Stimulated activated CD4-positive, alpha-beta T cell treated with anti-CD3 and anti-CD28 coated beads, Interleukin-4, amount 100 ng/mL, for 1 hour (primary cell): Measurements from ENCODE around the gene TRIM71.
"Not testable (repeated sequence)": the region's sequence is repeated elsewhere in the genome, so short reads cannot be mapped to it uniquely, and the experiment has no call there.

ENCODE experiments used
- DNase-seq: peaks from one replicate; pipeline ENCODE4 v3.0.0-alpha.2; 2020

The TRIM71 gene

GRCh38 chr3:32895701-32896100 is 77.9 kb downstream of the TRIM71 start:
- DNase-seq: no peak

- no peak for DNase-seq
These were observed 78.3 kb downstream of the TRIM71 start for GRCh38 chr3:32896143-32896542.

- DNase-seq: no peak
These were observed 79.3 kb downstream of the TRIM71 start for GRCh38 chr3:32897001-32897601.

- no peak for DNase-seq
These were observed 80.3 kb downstream of the TRIM71 start for GRCh38 chr3:32897981-32898623.

DNA sequence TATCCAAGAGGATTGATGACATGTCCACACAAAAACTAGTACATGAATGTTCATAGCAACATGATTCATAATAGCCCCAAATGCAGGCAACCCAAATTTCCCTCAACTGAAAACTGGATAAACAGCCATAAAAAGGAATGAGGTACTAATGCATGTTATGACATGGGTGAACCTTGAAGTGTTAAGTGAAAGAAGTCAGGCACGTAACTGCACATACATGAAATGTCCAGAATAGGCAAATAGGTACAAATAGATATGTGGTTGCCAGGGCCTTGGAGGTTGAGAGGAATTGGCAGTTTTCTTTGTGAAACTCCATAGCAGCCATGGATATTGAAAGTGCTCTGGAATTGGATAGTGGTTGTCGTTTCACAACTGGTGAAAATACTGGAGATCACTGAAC is 81.5 kb downstream of the TRIM71 start:
- no peak for DNase-seq

DNA sequence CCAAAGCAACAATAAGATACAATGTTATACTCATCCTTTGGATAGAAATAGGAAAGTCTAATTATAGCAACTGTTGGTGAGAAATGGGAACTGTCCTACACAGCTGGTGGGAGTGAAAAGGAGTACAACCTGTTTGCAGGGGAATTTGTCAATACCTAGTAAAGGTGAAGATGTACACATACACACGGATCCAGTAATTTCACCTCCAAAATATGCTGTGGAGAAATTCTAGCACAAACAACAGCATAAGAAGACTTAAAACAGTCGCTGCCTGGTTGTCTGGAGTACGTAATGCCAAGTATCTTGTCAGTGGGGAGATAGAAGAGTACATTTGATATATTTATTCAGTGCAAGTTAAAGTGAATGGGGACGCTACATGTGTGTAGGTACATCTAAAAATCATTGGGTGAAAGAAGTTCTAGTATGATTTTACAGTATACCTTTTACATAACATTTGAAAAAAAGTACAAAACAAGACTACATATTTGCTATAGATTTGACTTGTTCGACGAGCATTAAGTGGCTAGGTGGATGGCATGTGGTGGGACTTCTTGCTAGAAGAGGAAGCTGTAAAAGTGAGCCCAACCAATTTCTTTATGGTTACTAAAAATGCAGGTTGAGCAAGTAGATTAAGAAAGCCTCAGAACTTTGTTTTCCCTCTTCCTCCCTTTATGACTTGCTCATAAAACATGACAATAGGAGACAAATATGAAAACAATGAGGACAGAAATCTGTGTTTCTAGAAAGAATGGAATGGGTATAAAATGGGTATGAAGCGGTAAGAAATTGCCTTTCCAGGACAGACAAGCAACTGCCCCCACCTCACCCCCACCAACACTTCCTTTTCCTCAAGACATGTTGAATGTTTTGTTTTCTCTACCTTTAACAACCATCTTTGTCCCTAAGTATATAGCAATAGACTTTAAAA is 83.5 kb downstream of the TRIM71 start:
- no peak for DNase-seq

DNA sequence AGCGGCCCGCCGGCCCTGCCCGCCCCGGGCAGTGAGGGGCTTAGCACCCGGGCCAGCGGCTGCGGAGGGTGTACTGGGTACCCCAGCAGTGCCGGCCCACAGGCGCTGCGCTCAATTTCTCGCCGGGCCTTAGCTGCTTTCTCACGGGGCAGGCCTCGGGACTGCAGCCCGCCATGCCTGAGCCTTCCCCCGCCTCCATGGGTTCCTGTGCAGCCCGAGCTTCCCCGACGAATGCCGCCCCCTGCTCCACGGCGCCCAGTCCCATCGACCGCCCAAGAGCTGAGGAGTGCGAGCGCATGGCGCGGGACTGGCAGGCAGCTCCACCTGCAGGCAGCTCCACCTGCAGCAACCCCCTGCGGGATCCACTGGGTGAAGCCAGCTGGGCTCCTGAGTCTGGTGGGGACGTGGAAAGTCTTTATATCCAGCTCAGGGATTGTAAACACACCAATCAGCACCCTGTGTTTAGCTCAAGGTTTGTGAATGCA is 85.1 kb downstream of the TRIM71 start:
- DNase-seq: peak; percentile 51

GRCh38 chr3:32903953-32904352 is 86.2 kb downstream of the TRIM71 start:
- no peak for DNase-seq

DNA sequence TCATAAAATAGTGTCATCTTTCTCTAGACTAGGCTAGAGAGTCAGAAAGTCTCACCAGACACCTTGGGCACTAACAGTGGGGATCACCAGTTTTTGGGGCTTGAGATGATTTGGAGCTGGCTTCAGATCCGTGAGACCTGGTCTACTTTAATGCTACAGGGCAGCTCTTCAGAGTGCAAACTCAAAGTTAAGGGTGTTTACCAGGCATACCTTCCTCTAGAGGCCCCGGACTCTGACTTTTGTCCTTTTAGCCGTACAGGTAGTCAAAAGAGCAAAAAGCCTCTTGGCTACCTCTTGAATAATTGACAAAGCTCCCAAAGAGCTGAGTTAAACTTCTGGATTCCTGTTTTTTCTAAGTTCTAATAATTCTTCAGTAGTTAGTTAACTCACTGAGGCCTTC is 92.2 kb downstream of the TRIM71 start:
- no peak for DNase-seq

DNA sequence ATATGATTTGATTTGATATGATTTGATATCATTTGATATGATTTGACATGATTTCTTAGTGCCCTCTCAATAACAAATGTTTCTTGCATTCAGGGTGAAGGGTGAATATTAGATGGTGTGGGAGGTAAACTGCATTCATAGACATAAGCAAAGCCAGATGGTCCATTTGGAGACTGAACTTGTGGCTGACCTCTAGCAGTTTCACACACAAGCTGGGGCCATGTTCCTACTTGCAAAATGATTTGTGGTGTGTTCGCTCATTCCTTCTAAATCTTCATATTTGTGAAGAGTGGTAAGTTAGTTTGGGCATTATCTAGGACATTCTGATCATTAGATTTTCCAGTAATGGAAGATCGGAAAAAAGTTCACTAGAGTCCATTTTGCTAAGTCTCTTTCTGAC is 93.2 kb downstream of the TRIM71 start:
- no peak for DNase-seq

- DNase-seq: no peak
These were observed 94.2 kb downstream of the TRIM71 start for GRCh38 chr3:32912046-32912445.

- no peak for DNase-seq
These were observed 96.1 kb downstream of the TRIM71 start for GRCh38 chr3:32913790-32914446.

DNA sequence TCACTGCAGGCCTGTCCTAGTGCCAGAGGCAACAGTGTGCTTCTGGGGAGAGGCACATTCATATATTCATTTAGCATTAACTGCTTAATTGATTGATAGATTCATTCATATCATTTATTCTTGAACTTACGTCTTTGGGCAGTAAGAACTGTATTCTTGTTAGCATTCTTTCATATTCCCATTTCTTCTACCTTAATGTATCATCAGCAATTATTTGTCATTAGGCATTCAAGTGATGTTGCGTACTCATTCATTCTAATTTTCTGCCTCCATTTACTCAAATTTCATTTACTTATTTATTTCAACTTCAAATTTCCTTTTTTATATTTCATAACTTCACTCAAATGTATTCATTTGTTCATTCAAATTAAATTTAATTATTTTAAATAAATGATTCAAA is 102.1 kb downstream of the TRIM71 start:
- no peak for DNase-seq

GRCh38 chr3:32922078-32922477 is 104.3 kb downstream of the TRIM71 start:
- no peak for DNase-seq

GRCh38 chr3:32930161-32930560 is 112.4 kb downstream of the TRIM71 start:
- DNase-seq: no peak

DNA sequence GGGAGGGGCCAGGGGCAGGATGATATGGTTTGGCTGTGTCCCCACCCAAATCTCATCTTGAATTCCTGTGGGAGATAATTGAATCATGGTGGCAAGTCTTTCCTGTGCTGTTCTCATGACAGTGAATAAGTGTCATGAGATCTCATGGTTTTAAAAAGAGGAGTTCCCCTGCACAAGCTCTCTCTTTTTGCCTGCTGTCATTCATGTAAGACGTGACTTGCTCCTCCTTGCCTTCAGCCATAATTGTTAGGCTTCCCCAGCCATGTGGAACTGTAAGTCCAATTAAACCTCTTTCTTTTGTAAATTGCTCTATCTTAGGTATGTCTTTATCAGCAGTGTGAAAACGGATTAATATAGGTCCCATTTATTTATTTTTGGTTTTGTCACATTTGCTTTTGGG is 113.5 kb downstream of the TRIM71 start:
- not testable (repeated sequence) for DNase-seq

DNA sequence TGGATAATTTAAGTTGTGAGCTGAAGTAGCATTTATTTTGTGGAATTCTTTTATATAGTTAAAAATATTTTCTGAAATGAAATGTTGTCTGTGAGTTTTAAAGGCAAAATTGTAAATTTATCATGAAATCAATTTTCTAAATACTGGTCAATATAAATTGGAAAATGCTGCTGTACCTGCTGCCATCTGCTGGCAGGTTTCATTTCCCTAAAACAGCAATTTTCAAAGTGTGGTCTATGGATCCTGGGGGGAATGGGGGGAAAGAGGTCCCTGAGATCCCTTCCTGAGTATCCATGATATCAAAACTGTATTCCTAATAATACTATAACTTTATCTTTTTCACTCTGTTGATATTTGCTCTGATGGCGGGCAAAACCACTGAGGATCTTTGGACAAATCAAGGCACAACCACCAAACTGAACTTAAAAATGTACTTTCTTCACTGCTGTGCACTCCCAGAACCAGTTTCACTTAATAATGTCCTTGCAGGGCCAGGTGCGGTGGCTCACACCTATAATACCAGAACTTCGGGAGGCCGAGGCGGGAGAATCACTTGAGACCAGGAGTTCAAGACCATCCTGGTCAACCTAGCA is 116.4 kb downstream of the TRIM71 start:
- no peak for DNase-seq

DNA sequence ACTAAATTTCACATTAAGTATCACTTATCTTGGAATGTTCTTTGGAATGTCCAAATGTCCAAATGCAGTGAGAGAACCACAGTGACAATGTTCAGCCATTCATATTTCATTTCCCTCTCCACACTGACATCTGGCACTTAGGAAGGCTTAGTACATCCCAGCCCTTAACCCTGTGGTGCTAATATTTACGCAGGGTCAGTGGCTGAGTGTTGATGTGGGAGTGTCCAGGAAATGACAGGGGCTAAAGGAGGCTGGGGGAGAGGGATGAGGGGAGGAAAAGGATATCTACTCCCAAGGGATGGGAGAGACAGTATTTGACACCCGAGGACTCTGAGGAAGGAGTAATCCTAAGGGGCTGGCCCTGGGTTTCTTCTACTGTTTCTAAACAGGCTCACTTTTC is 119.5 kb downstream of the TRIM71 start:
- DNase-seq: no peak

DNA sequence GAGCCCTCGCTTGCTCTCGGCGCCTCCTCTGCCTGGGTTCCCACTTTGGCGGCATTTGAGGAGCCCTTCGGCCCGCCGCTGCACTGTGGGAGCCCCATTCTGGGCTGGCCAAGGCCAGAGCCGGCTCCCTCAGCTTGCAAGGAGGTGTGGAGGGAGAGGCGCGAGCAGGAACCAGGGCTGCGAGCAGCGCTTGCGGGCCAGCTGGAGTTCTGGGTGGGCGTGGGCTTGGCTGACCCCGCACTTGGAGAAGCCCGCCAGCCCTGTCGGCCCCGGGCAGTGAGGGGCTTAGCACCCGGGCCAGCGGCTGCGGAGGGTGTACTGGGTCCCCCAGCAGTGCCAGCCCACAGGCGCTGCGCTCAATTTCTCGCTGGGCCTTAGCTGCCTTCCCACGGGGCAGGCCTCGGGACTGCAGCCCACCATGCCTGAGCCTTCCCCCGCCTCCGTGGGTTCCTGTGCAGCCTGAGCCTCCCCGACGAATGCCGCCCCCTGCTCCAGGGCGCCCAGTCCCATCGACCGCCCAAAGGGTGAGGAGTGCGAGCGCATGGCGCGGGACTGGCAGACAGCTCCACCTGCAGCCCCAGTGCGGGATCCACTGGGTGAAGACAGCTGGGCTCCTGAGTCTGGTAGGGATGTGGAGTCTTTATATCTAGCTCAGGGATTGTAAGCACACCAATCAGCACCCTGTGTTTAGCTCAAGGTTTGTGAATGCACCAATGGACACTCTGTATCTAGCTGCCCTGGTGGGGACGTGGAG is 121.9 kb downstream of the TRIM71 start:
- not testable (repeated sequence) for DNase-seq

- DNase-seq: no peak
These were observed 122.9 kb downstream of the TRIM71 start for GRCh38 chr3:32940726-32941125.

DNA sequence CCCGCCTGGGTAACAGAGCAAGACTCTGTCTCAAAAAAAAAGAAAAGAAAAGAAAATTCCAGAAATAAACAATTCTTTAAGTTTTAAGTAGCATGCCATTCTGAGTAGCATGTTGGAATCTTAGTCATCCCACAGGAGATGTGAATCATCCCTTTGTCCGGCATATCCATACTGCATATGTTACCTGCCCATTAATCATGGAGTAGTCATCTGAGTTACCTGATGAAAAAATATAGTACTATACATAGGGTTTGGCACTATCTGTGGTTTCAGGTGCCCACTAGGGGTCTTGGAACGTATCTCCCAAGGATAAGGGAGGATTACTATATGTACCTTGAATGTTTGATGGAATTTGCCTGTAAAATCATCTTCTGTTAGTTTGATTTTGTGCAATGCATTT is 127.3 kb downstream of the TRIM71 start:
- DNase-seq: no peak

DNA sequence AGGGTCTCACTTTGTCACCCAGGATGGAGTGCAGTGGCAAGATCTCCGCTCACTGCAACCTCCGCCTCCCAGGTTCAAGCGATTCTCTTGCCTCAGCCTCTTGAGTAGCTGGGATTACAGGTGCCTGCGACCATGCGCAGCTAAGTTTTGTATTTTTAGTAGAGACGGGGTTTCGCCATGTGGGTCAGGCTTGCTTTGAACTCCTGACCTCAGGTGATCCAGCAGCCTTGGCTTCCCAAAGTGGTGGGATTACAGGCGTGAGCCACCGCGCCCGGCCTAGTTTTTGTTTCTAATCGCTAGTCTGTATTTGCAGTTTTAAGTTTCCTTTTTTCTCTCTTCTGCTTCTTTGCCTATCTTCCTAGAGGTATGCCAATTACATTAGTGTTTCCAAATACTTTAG is 127.8 kb downstream of the TRIM71 start:
- not testable (repeated sequence) for DNase-seq
